ENCODE measurements around the gene SRC. TPM values are rescaled to one million over a fixed set of nuclear protein-coding genes. Genes with fewer than 3 reads are reported as not detected.

SRC gene
- total and polyA plus RNA-seq, 2 experiments from 2014 or later, result 8.0 to 25.9 TPM

DNA sequence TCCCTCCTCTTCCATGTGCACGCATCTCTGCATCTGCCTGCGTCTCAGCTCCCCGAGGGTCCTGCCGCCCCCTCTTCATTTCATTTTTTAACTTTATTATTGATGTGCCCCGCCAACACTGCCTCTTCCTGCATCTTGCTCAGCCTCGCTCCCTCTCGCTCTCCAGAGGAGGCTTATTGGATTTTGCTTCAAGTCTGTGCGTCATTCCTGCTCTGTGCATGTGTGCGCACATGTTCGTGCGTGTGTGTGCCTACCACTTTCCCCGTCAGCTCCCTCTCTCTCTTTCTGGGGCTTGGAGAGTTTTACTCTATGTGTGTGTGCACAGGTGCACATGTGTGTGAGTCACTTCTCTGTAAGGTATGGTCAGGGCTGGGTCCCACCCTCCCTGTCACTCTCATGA lies 103.3 kb downstream of the SRC start (continued):
- TF ChIP-seq, protein P1, sequence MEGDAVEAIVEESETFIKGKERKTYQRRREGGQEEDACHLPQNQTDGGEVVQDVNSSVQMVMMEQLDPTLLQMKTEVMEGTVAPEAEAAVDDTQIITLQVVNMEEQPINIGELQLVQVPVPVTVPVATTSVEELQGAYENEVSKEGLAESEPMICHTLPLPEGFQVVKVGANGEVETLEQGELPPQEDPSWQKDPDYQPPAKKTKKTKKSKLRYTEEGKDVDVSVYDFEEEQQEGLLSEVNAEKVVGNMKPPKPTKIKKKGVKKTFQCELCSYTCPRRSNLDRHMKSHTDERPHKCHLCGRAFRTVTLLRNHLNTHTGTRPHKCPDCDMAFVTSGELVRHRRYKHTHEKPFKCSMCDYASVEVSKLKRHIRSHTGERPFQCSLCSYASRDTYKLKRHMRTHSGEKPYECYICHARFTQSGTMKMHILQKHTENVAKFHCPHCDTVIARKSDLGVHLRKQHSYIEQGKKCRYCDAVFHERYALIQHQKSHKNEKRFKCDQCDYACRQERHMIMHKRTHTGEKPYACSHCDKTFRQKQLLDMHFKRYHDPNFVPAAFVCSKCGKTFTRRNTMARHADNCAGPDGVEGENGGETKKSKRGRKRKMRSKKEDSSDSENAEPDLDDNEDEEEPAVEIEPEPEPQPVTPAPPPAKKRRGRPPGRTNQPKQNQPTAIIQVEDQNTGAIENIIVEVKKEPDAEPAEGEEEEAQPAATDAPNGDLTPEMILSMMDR (conservative IDR thresholded peaks at IDR 0.05; ENCODE audit: low read depth in 2 of 2), result no peak
- TF ChIP-seq ZNF331 (CRISPR knock-in tag; IDR thresholded peaks at IDR 0.05; ENCODE audit: low read depth), result no peak
- no peak for TF ChIP-seq EZH2 (IDR thresholded peaks at IDR 0.05; ENCODE audit: low read depth, unreplicated experiment)
- TF ChIP-seq JUNB (IDR thresholded peaks at IDR 0.05; ENCODE audit: unreplicated experiment), result no peak
- no peak for TF ChIP-seq EZH2phosphoT487 (IDR thresholded peaks at IDR 0.05; ENCODE audit: unreplicated experiment)
- no peak for TF ChIP-seq STAT1 (IDR thresholded peaks at IDR 0.05; ENCODE audit: unreplicated experiment)
- no peak for TF ChIP-seq POLR2AphosphoS5 (IDR thresholded peaks at IDR 0.05; ENCODE audit: low read depth)
- TF ChIP-seq, protein P2, sequence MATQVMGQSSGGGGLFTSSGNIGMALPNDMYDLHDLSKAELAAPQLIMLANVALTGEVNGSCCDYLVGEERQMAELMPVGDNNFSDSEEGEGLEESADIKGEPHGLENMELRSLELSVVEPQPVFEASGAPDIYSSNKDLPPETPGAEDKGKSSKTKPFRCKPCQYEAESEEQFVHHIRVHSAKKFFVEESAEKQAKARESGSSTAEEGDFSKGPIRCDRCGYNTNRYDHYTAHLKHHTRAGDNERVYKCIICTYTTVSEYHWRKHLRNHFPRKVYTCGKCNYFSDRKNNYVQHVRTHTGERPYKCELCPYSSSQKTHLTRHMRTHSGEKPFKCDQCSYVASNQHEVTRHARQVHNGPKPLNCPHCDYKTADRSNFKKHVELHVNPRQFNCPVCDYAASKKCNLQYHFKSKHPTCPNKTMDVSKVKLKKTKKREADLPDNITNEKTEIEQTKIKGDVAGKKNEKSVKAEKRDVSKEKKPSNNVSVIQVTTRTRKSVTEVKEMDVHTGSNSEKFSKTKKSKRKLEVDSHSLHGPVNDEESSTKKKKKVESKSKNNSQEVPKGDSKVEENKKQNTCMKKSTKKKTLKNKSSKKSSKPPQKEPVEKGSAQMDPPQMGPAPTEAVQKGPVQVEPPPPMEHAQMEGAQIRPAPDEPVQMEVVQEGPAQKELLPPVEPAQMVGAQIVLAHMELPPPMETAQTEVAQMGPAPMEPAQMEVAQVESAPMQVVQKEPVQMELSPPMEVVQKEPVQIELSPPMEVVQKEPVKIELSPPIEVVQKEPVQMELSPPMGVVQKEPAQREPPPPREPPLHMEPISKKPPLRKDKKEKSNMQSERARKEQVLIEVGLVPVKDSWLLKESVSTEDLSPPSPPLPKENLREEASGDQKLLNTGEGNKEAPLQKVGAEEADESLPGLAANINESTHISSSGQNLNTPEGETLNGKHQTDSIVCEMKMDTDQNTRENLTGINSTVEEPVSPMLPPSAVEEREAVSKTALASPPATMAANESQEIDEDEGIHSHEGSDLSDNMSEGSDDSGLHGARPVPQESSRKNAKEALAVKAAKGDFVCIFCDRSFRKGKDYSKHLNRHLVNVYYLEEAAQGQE (IDR thresholded peaks at IDR 0.05; ENCODE audit: unreplicated experiment), result no peak
- TF ChIP-seq NANOG (IDR thresholded peaks at IDR 0.05; ENCODE audit: borderline replicate concordance), result no peak

- no peaks in the 10 kb centered on the region for H3K27me3 ChIP-seq (ENCODE audit: insufficient read depth)
- Mint-ChIP-seq H3K4me3 (no peak overlapping the region), H3K9me3 (peaks cover 5% of the 10 kb centered on the region), H3K27me3 (ENCODE audit: insufficient read depth, low read depth, poor library complexity) (peaks cover 14% of the 10 kb centered on the region), H3K4me1 (no peaks in the 10 kb centered on the region), H3K36me3 (ENCODE audit: low read depth) (no peaks in the 10 kb centered on the region), H3K27ac (no peak overlapping the region)
- no peaks in the 10 kb centered on the region for H3K36me3 ChIP-seq (ENCODE audit: insufficient read depth)
- H3K79me2 ChIP-seq (replicated peaks; ENCODE audit: insufficient read depth), result no peaks in the 10 kb centered on the region
- H2AFZ ChIP-seq, result no peak overlapping the region
- H3K4me2 ChIP-seq, result no peak overlapping the region
- no peaks in the 10 kb centered on the region for H3K4me1 ChIP-seq (ENCODE audit: insufficient read depth)
- H3K9me2 ChIP-seq (ENCODE audit: insufficient read depth), result 0 out of 2 replicates have a peak, but pooled peaks cover 5% of the 10 kb centered on the region
- no peaks in the 10 kb centered on the region for H3F3A ChIP-seq (replicated peaks; ENCODE audit: low read depth)
- ATAC-seq, result no peak
- no peaks in the 10 kb centered on the region for H4K20me1 ChIP-seq (replicated peaks; ENCODE audit: insufficient read depth)
- no peak overlapping the region for H3K27ac ChIP-seq (ENCODE audit: low read depth)
- no peak overlapping the region for H3K4me3 ChIP-seq
- no peak for DNase-seq (ENCODE audit: low spot score)
- no peak for TF ChIP-seq CREB1 (CRISPR knock-in tag; IDR thresholded peaks at IDR 0.05; ENCODE audit: low read depth)
- TF ChIP-seq, protein P3, sequence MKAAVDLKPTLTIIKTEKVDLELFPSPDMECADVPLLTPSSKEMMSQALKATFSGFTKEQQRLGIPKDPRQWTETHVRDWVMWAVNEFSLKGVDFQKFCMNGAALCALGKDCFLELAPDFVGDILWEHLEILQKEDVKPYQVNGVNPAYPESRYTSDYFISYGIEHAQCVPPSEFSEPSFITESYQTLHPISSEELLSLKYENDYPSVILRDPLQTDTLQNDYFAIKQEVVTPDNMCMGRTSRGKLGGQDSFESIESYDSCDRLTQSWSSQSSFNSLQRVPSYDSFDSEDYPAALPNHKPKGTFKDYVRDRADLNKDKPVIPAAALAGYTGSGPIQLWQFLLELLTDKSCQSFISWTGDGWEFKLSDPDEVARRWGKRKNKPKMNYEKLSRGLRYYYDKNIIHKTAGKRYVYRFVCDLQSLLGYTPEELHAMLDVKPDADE (IDR thresholded peaks at IDR 0.05), result no peak
- no peak for TF ChIP-seq EZH2 (IDR thresholded peaks at IDR 0.05; ENCODE audit: low read depth, unreplicated experiment)
- TF ChIP-seq STAT1 (IDR thresholded peaks at IDR 0.05; ENCODE audit: unreplicated experiment), result no peak
- TF ChIP-seq JUNB (IDR thresholded peaks at IDR 0.05; ENCODE audit: unreplicated experiment), result no peak
- no peak for TF ChIP-seq EZH2phosphoT487 (IDR thresholded peaks at IDR 0.05; ENCODE audit: unreplicated experiment)
- TF ChIP-seq ZNF462 (CRISPR knock-in tag; IDR thresholded peaks at IDR 0.05), result no peak
- TF ChIP-seq POLR2AphosphoS5 (IDR thresholded peaks at IDR 0.05; ENCODE audit: low read depth), result no peak
- TF ChIP-seq ZNF114 (CRISPR knock-in tag; IDR thresholded peaks at IDR 0.05), result no peak
- no peak for TF ChIP-seq ZNF331 (CRISPR knock-in tag; IDR thresholded peaks at IDR 0.05; ENCODE audit: low read depth)
Observed at GRCh38 chr20:37450344-37450743, 104.4 kb downstream of the SRC start.
